Fibroblast of lung (primary cell): ENCODE results near the gene PBXIP1. TPM values are rescaled to one million over a fixed set of nuclear protein-coding genes. Genes with fewer than 3 reads are reported as not detected.

Source experiments
- DNase-seq, 2 donors: peaks; one replicate each; pipeline versions ENCODE4 v3.0.0 to v3.0.0-alpha.2; 2010; ENCODE audit warnings: low read depth in 2 of 2
- H2AFZ ChIP-seq: 2 replicates; pipeline ENCODE4 v1.5.1; 2012; ENCODE audit warnings: low read length, control low read depth, inconsistent platforms
- H3K27ac ChIP-seq: 2 replicates; pipeline ENCODE4 v1.5.1; 2011; ENCODE audit warnings: low read length, control low read depth; ENCODE audit not compliant: insufficient read depth
- H3K27me3 ChIP-seq: 2 replicates; pipeline ENCODE4 v1.5.1; 2011; ENCODE audit warnings: mild to moderate bottlenecking, low read length; ENCODE audit not compliant: control insufficient read depth, insufficient read depth
- H3K36me3 ChIP-seq: 2 replicates; pipeline ENCODE4 v1.5.1; 2011; ENCODE audit warnings: low read length; ENCODE audit not compliant: control insufficient read depth, insufficient read depth
- H3K4me1 ChIP-seq: 2 replicates; pipeline ENCODE4 v1.5.1; 2011; ENCODE audit warnings: low read length; ENCODE audit not compliant: control insufficient read depth, insufficient read depth; ENCODE audit errors: extremely low read depth
- H3K4me2 ChIP-seq: 2 replicates; pipeline ENCODE4 v1.5.1; 2011; ENCODE audit warnings: low read length, control low read depth; ENCODE audit not compliant: insufficient read depth; ENCODE audit errors: extremely low read depth
- H3K4me3 ChIP-seq, 4 experiments: fragments of 200-600 bp in 1 of 4; sonication (generic) in 1 of 4; replicated peaks in 1 of 4; 2 replicates each; pipeline ENCODE4 v1.5.1; 2011 to 2016; ENCODE audit warnings: low read length in 4 of 4, low read depth in 3 of 4, mild to moderate bottlenecking in 3 of 4, control low read depth in 2 of 4, inconsistent platforms in 1 of 4, mixed read lengths in 1 of 4; ENCODE audit not compliant: insufficient read depth in 1 of 4; ENCODE audit errors: control extremely low read depth in 1 of 4
- H3K79me2 ChIP-seq: 2 replicates; pipeline ENCODE4 v1.5.1; 2012; ENCODE audit warnings: mild to moderate bottlenecking, low read length, inconsistent platforms; ENCODE audit not compliant: control insufficient read depth, insufficient read depth
- H3K9ac ChIP-seq: 2 replicates; pipeline ENCODE4 v1.5.1; 2011; ENCODE audit warnings: mild to moderate bottlenecking, low read length, control low read depth; ENCODE audit not compliant: insufficient read depth
- H3K9me3 ChIP-seq: 2 replicates; pipeline ENCODE4 v1.5.1; 2012; ENCODE audit warnings: low read depth, low read length; ENCODE audit not compliant: control insufficient read depth, insufficient read depth
- H4K20me1 ChIP-seq: 2 replicates; pipeline ENCODE4 v1.5.1; 2011; ENCODE audit warnings: low read length; ENCODE audit not compliant: control insufficient read depth, insufficient read depth; ENCODE audit errors: extremely low read depth
- EZH2 ChIP-seq: IDR thresholded peaks from 2 replicates; pipeline ENCODE4 v1.5.1; 2012; ENCODE audit warnings: low read length, control low read depth, mild to moderate bottlenecking; ENCODE audit errors: missing control alignments
- polyA plus RNA-seq, 2 donors: library from polyadenylated mRNA; depleted of rRNA in 1 of 2; stranded (reverse) in 1 of 2; unstranded in 1 of 2; fragments of >200 nt; gene quantifications; 2 replicates each; pipeline ENCODE4 v1.2.1, GENCODE V29; 2011 to 2012; ENCODE audit warnings: missing spikeins in 1 of 2
- total RNA-seq: library from RNA; depleted of rRNA; stranded (reverse); fragments of >200 nt; gene quantifications from 2 replicates; pipeline ENCODE4 v1.2.1, GENCODE V29; 2014
- TF ChIP-seq, protein P1 (sequence below), 2 donors: IDR thresholded peaks in 1 of 2; conservative IDR thresholded peaks in 1 of 2; 1 replicate in 1 of 2; 2 replicates in 1 of 2; pipeline ENCODE4 v1.5.1; 2011 to 2012; ENCODE audit warnings: low read length in 2 of 2, control low read depth in 1 of 2, inconsistent platforms in 1 of 2, low read depth in 1 of 2, mild to moderate bottlenecking in 1 of 2

Gene PBXIP1
- total and polyA plus RNA-seq, 2 donors (not counting 1 experiment from before 2014, with no cell fraction given) = 32.8 to 106 TPM

DNA sequence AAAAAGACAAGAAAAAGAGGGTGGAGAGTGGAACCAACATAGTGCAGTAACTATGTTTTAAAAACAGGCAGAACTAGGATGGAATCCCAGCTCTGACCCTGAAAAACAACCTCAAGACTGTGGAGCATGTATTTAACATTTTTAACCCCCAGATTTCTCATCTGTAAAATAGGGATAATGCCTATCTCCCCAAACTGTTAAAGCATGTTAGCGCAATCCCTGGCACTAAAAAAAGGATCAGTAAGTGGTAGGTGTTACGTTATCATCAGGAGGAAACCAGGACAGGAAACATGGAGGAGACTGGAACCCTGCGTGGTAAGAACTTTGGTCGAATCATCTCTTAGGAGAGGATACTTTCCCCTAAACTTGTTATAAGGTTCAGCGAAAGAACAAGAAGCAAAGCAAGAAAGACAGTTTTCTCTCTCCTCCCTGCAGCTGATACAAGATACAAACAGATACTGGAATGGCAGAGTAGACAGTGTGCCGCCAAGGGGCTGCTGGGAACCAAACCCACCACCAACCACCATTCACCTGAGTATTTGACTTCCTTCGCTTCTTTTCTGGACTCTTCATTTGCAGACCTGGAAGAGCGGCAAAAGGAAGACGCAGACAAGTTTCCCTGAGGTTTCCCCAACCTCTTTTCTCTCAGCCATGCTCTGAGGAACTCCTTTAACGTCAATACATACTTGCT is 4.7 kb upstream of the PBXIP1 start:
- peak overlapping the region; percentile 76 to 88 (median 80) for H3K4me3 ChIP-seq
- no peak for TF ChIP-seq EZH2
- TF ChIP-seq, protein P1, sequence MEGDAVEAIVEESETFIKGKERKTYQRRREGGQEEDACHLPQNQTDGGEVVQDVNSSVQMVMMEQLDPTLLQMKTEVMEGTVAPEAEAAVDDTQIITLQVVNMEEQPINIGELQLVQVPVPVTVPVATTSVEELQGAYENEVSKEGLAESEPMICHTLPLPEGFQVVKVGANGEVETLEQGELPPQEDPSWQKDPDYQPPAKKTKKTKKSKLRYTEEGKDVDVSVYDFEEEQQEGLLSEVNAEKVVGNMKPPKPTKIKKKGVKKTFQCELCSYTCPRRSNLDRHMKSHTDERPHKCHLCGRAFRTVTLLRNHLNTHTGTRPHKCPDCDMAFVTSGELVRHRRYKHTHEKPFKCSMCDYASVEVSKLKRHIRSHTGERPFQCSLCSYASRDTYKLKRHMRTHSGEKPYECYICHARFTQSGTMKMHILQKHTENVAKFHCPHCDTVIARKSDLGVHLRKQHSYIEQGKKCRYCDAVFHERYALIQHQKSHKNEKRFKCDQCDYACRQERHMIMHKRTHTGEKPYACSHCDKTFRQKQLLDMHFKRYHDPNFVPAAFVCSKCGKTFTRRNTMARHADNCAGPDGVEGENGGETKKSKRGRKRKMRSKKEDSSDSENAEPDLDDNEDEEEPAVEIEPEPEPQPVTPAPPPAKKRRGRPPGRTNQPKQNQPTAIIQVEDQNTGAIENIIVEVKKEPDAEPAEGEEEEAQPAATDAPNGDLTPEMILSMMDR (conservative IDR thresholded peaks at IDR 0.05 in 1 of 2, IDR thresholded peaks at IDR 0.05 in 1 of 2; ENCODE audit: low read depth in 1 of 2, low read length in 2 of 2) = no peak
- no peak for DNase-seq
- peaks cover 17% of the 10 kb centered on the region for H3K36me3 ChIP-seq
- H3K4me2 ChIP-seq = peak overlapping the region; percentile 98
- no peaks in the 10 kb centered on the region for H3K9me3 ChIP-seq
- no peaks in the 10 kb centered on the region for H3K27me3 ChIP-seq
- peaks cover 10% of the 10 kb centered on the region for H3K4me1 ChIP-seq
- no peaks in the 10 kb centered on the region for H4K20me1 ChIP-seq
- H3K27ac ChIP-seq = peak overlapping the region; percentile 91
- peaks cover 13% of the 10 kb centered on the region for H3K79me2 ChIP-seq
- H2AFZ ChIP-seq = no peak overlapping the region
- H3K9ac ChIP-seq = peak overlapping the region; percentile 25

GRCh38 chr1:154959426-154959780 is 3.5 kb upstream of the PBXIP1 start:
- Histone ChIP-seq H3K36me3 (peaks cover 10% of the 10 kb centered on the region), H3K4me2 (no peak overlapping the region), H3K79me2 (peaks cover 11% of the 10 kb centered on the region), H3K9ac (no peak overlapping the region), H3K27ac (no peak overlapping the region), H3K4me3 (no peak overlapping the region), H4K20me1 (no peaks in the 10 kb centered on the region), H3K4me1 (peaks cover 16% of the 10 kb centered on the region), H2AFZ (no peak overlapping the region), H3K9me3 (no peaks in the 10 kb centered on the region), H3K27me3 (no peaks in the 10 kb centered on the region)
- TF ChIP-seq, protein P1 (conservative IDR thresholded peaks at IDR 0.05 in 1 of 2, IDR thresholded peaks at IDR 0.05 in 1 of 2; ENCODE audit: low read depth in 1 of 2, low read length in 2 of 2) = no peak
- TF ChIP-seq EZH2 = no peak
- no peak for DNase-seq

- Histone ChIP-seq H3K9ac (no peak overlapping the region), H3K4me2 (no peak overlapping the region), H2AFZ (no peak overlapping the region), H3K27ac (no peak overlapping the region), H3K4me3 (no peak overlapping the region), H3K9me3 (no peaks in the 10 kb centered on the region), H3K27me3 (no peaks in the 10 kb centered on the region), H3K79me2 (peaks cover 11% of the 10 kb centered on the region), H4K20me1 (no peaks in the 10 kb centered on the region), H3K4me1 (peaks cover 16% of the 10 kb centered on the region), H3K36me3 (peaks cover 10% of the 10 kb centered on the region)
- DNase-seq = no peak
- TF ChIP-seq, protein P1 (conservative IDR thresholded peaks at IDR 0.05 in 1 of 2, IDR thresholded peaks at IDR 0.05 in 1 of 2; ENCODE audit: low read depth in 1 of 2, low read length in 2 of 2) = no peak
- no peak for TF ChIP-seq EZH2
Observed at GRCh38 chr1:154958681-154959425, 3.0 kb upstream of the PBXIP1 start.
